ENCODE measurements around the gene CSTF2. TPM values are rescaled to one million over a fixed set of nuclear protein-coding genes. Genes with fewer than 3 reads are reported as not detected.
"Not testable (repeated sequence)": the region's sequence is repeated elsewhere in the genome, so short reads cannot be mapped to it uniquely, and the experiment has no call there.

Gene CSTF2, protein sequence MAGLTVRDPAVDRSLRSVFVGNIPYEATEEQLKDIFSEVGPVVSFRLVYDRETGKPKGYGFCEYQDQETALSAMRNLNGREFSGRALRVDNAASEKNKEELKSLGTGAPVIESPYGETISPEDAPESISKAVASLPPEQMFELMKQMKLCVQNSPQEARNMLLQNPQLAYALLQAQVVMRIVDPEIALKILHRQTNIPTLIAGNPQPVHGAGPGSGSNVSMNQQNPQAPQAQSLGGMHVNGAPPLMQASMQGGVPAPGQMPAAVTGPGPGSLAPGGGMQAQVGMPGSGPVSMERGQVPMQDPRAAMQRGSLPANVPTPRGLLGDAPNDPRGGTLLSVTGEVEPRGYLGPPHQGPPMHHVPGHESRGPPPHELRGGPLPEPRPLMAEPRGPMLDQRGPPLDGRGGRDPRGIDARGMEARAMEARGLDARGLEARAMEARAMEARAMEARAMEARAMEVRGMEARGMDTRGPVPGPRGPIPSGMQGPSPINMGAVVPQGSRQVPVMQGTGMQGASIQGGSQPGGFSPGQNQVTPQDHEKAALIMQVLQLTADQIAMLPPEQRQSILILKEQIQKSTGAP
- total RNA-seq (14.4 TPM), polyA plus RNA-seq (ENCODE audit: insufficient read depth, low read depth, low replicate concordance) (8.8 TPM)
- long read RNA-seq, donor 1, transcript CSTF2-201 (14 exons, 1,958 nt), result major isoform, 8 of 8 reads
- long read RNA-seq, donor 1, partial matches to known transcripts, result 0 of 8 reads
- long read RNA-seq, donor 1, other reads (novel, unspliced or antisense), result 0 of 8 reads
- long read RNA-seq, donor 2, result 0 reads
- long read RNA-seq, donor 3, partial matches to known transcripts, result 0 of 5 reads
- long read RNA-seq, donor 3, other reads (novel, unspliced or antisense), result 0 of 5 reads
- long read RNA-seq, donor 4, partial matches to known transcripts, result 0 of 2 reads
- long read RNA-seq, donor 4, other reads (novel, unspliced or antisense), result 0 of 2 reads
- long read RNA-seq, donor 5, result 0 reads
- long read RNA-seq, donor 6, partial matches to known transcripts, result 0 of 3 reads
- long read RNA-seq, donor 6, other reads (novel, unspliced or antisense), result 0 of 3 reads
- long read RNA-seq, donor 7, transcript CSTF2-201 (14 exons, 1,958 nt), result major isoform, 6 of 14 reads
- long read RNA-seq, donor 7, partial matches to known transcripts, result 6 of 14 reads
- long read RNA-seq, donor 7, other reads (novel, unspliced or antisense), result 2 of 14 reads
- long read RNA-seq, donor 8, partial matches to known transcripts, result 0 of 4 reads
- long read RNA-seq, donor 8, other reads (novel, unspliced or antisense), result 0 of 4 reads
- long read RNA-seq, donor 9, partial matches to known transcripts, result 0 of 1 reads
- long read RNA-seq, donor 9, other reads (novel, unspliced or antisense), result 0 of 1 reads
- long read RNA-seq, donor 10, partial matches to known transcripts, result 0 of 2 reads
- long read RNA-seq, donor 10, other reads (novel, unspliced or antisense), result 0 of 2 reads

- TF ChIP-seq, protein P1, sequence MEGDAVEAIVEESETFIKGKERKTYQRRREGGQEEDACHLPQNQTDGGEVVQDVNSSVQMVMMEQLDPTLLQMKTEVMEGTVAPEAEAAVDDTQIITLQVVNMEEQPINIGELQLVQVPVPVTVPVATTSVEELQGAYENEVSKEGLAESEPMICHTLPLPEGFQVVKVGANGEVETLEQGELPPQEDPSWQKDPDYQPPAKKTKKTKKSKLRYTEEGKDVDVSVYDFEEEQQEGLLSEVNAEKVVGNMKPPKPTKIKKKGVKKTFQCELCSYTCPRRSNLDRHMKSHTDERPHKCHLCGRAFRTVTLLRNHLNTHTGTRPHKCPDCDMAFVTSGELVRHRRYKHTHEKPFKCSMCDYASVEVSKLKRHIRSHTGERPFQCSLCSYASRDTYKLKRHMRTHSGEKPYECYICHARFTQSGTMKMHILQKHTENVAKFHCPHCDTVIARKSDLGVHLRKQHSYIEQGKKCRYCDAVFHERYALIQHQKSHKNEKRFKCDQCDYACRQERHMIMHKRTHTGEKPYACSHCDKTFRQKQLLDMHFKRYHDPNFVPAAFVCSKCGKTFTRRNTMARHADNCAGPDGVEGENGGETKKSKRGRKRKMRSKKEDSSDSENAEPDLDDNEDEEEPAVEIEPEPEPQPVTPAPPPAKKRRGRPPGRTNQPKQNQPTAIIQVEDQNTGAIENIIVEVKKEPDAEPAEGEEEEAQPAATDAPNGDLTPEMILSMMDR (IDR thresholded peaks at IDR 0.05; ENCODE audit: borderline replicate concordance, extremely low read depth, insufficient read depth), result no peak
- Histone ChIP-seq H3K27ac (ENCODE audit: low read depth in 2 of 2, low read length in 2 of 2) (no peak within 1 kb of the TSS), H3K9me3 (ENCODE audit: control insufficient read depth in 2 of 3, insufficient read depth in 1 of 3, low read length in 3 of 3) (no peaks in the 10 kb centered on the region), H3K27me3 (ENCODE audit: control insufficient read depth, insufficient read depth, low read length) (no peaks in the 10 kb centered on the region), H3K36me3 (ENCODE audit: control insufficient read depth in 2 of 3, insufficient read depth in 3 of 3, low read length in 3 of 3) (peaks cover 0 to 10% (median 2%) of the 10 kb centered on the region in 3 donors), H3K9ac (ENCODE audit: low read length in 3 of 3) (peak within 1 kb of the TSS in 2 of 3 donors; percentile 71 to 78), H3K4me1 (ENCODE audit: control insufficient read depth in 2 of 3, insufficient read depth in 2 of 3, low read depth in 1 of 3, low read length in 3 of 3) (no peaks in the 10 kb centered on the region), H3K4me3 (ENCODE audit: low read length in 3 of 3) (peak within 1 kb of the TSS; percentile 91 to 98 (median 94))
- FAIRE-seq (no peak), DNase-seq (peak; percentile 83 to 94 (median 90))
- intact Hi-C loops (cut with DNase I), result no loop called here
Measured at GRCh38 chrX:100819837-100820666, at the start of gene CSTF2. Gene CSTF2, plus strand, starts transcription at chrX:100820391. Its CDS starts 26 bp downstream, at chrX:100820417.

DNA sequence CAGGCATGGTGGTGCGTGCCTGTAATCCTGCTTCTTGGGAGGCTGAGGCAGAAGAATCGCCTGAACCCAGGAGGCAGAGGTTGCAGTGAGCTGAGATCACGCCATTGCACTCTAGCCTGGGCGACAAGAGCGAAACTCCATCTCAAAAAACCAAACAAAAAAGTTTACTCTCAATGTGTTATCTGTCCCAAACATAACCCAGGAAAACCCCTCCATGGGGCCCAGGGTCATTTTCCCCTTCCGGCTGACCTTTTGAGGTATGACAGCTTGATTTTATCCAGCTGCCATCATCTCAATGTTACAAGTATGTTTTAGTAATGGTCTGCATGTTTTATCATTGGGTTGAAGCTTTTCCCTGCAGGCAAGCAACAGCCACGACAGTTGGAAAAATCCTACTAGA, 23.8 kb upstream of the CSTF2 start:
- H3K27ac ChIP-seq (ENCODE audit: low read depth in 2 of 2, low read length in 2 of 2); DNase-seq; H3K9me3 ChIP-seq (ENCODE audit: control insufficient read depth in 2 of 3, insufficient read depth in 1 of 3, low read length in 3 of 3); intact Hi-C loops (cut with DNase I); FAIRE-seq; H3K36me3 ChIP-seq (ENCODE audit: control insufficient read depth in 2 of 3, insufficient read depth in 3 of 3, low read length in 3 of 3); H3K9ac ChIP-seq (ENCODE audit: low read length in 3 of 3); H3K4me1 ChIP-seq (ENCODE audit: control insufficient read depth in 2 of 3, insufficient read depth in 2 of 3, low read depth in 1 of 3, low read length in 3 of 3); H3K4me3 ChIP-seq (ENCODE audit: low read length in 3 of 3); H3K27me3 ChIP-seq (ENCODE audit: control insufficient read depth, insufficient read depth, low read length): not testable (repeated sequence)

- FAIRE-seq (no peak), DNase-seq (no peak)
- intact Hi-C loops (cut with DNase I), result no loop called here
- Histone ChIP-seq H3K9me3 (ENCODE audit: control insufficient read depth in 2 of 3, insufficient read depth in 1 of 3, low read length in 3 of 3) (no peaks in the 10 kb centered on the region), H3K27me3 (ENCODE audit: control insufficient read depth, insufficient read depth, low read length) (no peaks in the 10 kb centered on the region), H3K4me3 (ENCODE audit: low read length in 3 of 3) (no peak overlapping the region), H3K27ac (ENCODE audit: low read depth in 2 of 2, low read length in 2 of 2) (no peak overlapping the region), H3K9ac (ENCODE audit: low read length in 3 of 3) (no peak overlapping the region), H3K36me3 (ENCODE audit: control insufficient read depth in 2 of 3, insufficient read depth in 3 of 3, low read length in 3 of 3) (no peaks in the 10 kb centered on the region), H3K4me1 (ENCODE audit: control insufficient read depth in 2 of 3, insufficient read depth in 2 of 3, low read depth in 1 of 3, low read length in 3 of 3) (no peaks in the 10 kb centered on the region)
- TF ChIP-seq, protein P1 (IDR thresholded peaks at IDR 0.05; ENCODE audit: borderline replicate concordance, extremely low read depth, insufficient read depth), result no peak
Measured at GRCh38 chrX:100797359-100797758, 22.8 kb upstream of the CSTF2 start.
